ENCODE measurements around the gene LTBP1. TPM values are rescaled to one million over a fixed set of nuclear protein-coding genes. Genes with fewer than 3 reads are reported as not detected.

LTBP1 gene
- total and polyA plus RNA-seq, 10 of the 15 experiments (the other 5 are each of a cell fraction or from before 2014, with no cell fraction given): 0.01 to 0.28 (median 0.12) TPM; not detected in 2

GRCh38 chr2:33034784-33035183, 88.0 kb downstream of the LTBP1 start:
- in situ Hi-C loops (cut with MboI): no loop called here
- intact Hi-C loops (cut with micrococcal nuclease; ENCODE audit: unreplicated experiment): loop anchor here (5.0 kb wide), 1 partner anchor 338 kb away; no protein-coding TSS in a partner anchor
- SMC1A ChIA-PET (ENCODE audit: uncharacterized antibody, unreplicated experiment): interaction anchor here (0.7 to 1.5 kb wide), 5 partner anchors 25 to 1547 kb away, joined by 3 to 4 read pairs (median 3); no protein-coding TSS in a partner anchor
- Histone ChIP-seq H3K9ac (ENCODE audit: control insufficient read depth, insufficient read depth, low read length) (no peak overlapping the region), H3K36me3 (ENCODE audit: control insufficient read depth in 2 of 2, insufficient read depth in 2 of 2, low read length in 1 of 2) (no peaks in the 10 kb centered on the region), H3K79me2 (ENCODE audit: control insufficient read depth, insufficient read depth, low read length) (no peaks in the 10 kb centered on the region), H3K27ac (ENCODE audit: control insufficient read depth, insufficient read depth) (no peak overlapping the region), H3K9me3 (replicated peaks; ENCODE audit: control insufficient read depth, insufficient read depth, low read length) (no peaks in the 10 kb centered on the region), H4K20me1 (ENCODE audit: control insufficient read depth, insufficient read depth) (no peaks in the 10 kb centered on the region), H2AFZ (ENCODE audit: control insufficient read depth, low read depth, low read length) (no peak overlapping the region), H3K4me1 (ENCODE audit: control insufficient read depth, insufficient read depth, low read length) (no peaks in the 10 kb centered on the region), H3K4me2 (ENCODE audit: control insufficient read depth, insufficient read depth) (no peak overlapping the region), H3K4me3 (no peak overlapping the region), H3K27me3 (replicated peaks in 1 of 2; ENCODE audit: control insufficient read depth in 2 of 2, insufficient read depth in 2 of 2, low read length in 1 of 2) (no peaks in the 10 kb centered on the region)
- no TSS peak for BruUV-seq (replicated peaks)
- FAIRE-seq (no peak), DNase-seq (ENCODE audit: low read depth, low spot score) (no peak), ATAC-seq (no peak)
- WGBS (ENCODE audit: insufficient coverage, insufficient replicate concordance, low lambda C conversion rate, missing lambda C conversion rate): 50% methylated on average over 8 of the region's 8 CpGs
- CTCF ChIA-PET: interaction anchor here (1.1 to 2.6 kb wide), 3 partner anchors 8 to 548 kb away, joined by 3 to 8 read pairs (median 6); no protein-coding TSS in a partner anchor
- POLR2A ChIA-PET: interaction anchor here (0.5 to 0.7 kb wide), 2 partner anchors 769 to 781 kb away, joined by 3 to 5 read pairs; no protein-coding TSS in a partner anchor
- RAD21 ChIA-PET (ENCODE audit: unreplicated experiment): interaction anchor here (0.7 to 1.6 kb wide), 2 partner anchors 258 to 548 kb away, joined by 3 to 8 read pairs; no protein-coding TSS in a partner anchor
- TF ChIP-seq, protein P1, sequence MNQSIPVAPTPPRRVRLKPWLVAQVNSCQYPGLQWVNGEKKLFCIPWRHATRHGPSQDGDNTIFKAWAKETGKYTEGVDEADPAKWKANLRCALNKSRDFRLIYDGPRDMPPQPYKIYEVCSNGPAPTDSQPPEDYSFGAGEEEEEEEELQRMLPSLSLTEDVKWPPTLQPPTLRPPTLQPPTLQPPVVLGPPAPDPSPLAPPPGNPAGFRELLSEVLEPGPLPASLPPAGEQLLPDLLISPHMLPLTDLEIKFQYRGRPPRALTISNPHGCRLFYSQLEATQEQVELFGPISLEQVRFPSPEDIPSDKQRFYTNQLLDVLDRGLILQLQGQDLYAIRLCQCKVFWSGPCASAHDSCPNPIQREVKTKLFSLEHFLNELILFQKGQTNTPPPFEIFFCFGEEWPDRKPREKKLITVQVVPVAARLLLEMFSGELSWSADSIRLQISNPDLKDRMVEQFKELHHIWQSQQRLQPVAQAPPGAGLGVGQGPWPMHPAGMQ (IDR thresholded peaks at IDR 0.05; ENCODE audit: borderline replicate concordance): no peak
- TF ChIP-seq RAD21 (IDR thresholded peaks at IDR 0.05; ENCODE audit: insufficient read depth, low read depth, low read length) (peak; percentile 49), RFX5 (IDR thresholded peaks at IDR 0.05; ENCODE audit: low read depth, low read length) (no peak), EGR1 (IDR thresholded peaks at IDR 0.05; ENCODE audit: borderline replicate concordance in 1 of 2, low read depth in 2 of 2, low read length in 2 of 2) (no peak), SMC3 (IDR thresholded peaks at IDR 0.05; ENCODE audit: borderline replicate concordance, low read length) (0 out of 2 replicates have a peak, but pooled peaks have one; percentile 10), GABPA (IDR thresholded peaks at IDR 0.05; ENCODE audit: low read depth) (no peak), LARP7 (IDR thresholded peaks at IDR 0.05) (no peak), NRF1 (conservative IDR thresholded peaks at IDR 0.05; ENCODE audit: low read depth, low read length) (no peak), EP300 (IDR thresholded peaks at IDR 0.05; ENCODE audit: borderline replicate concordance in 1 of 2, control insufficient read depth in 1 of 2, low read depth in 2 of 2, low read length in 2 of 2) (no peak), ESRRA (IDR thresholded peaks at IDR 0.05; ENCODE audit: low read length) (no peak)
- TF ChIP-seq, protein P2, sequence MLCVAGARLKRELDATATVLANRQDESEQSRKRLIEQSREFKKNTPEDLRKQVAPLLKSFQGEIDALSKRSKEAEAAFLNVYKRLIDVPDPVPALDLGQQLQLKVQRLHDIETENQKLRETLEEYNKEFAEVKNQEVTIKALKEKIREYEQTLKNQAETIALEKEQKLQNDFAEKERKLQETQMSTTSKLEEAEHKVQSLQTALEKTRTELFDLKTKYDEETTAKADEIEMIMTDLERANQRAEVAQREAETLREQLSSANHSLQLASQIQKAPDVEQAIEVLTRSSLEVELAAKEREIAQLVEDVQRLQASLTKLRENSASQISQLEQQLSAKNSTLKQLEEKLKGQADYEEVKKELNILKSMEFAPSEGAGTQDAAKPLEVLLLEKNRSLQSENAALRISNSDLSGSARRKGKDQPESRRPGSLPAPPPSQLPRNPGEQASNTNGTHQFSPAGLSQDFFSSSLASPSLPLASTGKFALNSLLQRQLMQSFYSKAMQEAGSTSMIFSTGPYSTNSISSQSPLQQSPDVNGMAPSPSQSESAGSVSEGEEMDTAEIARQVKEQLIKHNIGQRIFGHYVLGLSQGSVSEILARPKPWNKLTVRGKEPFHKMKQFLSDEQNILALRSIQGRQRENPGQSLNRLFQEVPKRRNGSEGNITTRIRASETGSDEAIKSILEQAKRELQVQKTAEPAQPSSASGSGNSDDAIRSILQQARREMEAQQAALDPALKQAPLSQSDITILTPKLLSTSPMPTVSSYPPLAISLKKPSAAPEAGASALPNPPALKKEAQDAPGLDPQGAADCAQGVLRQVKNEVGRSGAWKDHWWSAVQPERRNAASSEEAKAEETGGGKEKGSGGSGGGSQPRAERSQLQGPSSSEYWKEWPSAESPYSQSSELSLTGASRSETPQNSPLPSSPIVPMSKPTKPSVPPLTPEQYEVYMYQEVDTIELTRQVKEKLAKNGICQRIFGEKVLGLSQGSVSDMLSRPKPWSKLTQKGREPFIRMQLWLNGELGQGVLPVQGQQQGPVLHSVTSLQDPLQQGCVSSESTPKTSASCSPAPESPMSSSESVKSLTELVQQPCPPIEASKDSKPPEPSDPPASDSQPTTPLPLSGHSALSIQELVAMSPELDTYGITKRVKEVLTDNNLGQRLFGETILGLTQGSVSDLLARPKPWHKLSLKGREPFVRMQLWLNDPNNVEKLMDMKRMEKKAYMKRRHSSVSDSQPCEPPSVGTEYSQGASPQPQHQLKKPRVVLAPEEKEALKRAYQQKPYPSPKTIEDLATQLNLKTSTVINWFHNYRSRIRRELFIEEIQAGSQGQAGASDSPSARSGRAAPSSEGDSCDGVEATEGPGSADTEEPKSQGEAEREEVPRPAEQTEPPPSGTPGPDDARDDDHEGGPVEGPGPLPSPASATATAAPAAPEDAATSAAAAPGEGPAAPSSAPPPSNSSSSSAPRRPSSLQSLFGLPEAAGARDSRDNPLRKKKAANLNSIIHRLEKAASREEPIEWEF (IDR thresholded peaks at IDR 0.05; ENCODE audit: insufficient replicate concordance, low read depth, low read length): no peak
- TF ChIP-seq, protein P3, sequence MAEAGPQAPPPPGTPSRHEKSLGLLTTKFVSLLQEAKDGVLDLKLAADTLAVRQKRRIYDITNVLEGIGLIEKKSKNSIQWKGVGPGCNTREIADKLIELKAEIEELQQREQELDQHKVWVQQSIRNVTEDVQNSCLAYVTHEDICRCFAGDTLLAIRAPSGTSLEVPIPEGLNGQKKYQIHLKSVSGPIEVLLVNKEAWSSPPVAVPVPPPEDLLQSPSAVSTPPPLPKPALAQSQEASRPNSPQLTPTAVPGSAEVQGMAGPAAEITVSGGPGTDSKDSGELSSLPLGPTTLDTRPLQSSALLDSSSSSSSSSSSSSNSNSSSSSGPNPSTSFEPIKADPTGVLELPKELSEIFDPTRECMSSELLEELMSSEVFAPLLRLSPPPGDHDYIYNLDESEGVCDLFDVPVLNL (IDR thresholded peaks at IDR 0.05; ENCODE audit: low read depth, low read length): no peak
- TF ChIP-seq, protein P4, sequence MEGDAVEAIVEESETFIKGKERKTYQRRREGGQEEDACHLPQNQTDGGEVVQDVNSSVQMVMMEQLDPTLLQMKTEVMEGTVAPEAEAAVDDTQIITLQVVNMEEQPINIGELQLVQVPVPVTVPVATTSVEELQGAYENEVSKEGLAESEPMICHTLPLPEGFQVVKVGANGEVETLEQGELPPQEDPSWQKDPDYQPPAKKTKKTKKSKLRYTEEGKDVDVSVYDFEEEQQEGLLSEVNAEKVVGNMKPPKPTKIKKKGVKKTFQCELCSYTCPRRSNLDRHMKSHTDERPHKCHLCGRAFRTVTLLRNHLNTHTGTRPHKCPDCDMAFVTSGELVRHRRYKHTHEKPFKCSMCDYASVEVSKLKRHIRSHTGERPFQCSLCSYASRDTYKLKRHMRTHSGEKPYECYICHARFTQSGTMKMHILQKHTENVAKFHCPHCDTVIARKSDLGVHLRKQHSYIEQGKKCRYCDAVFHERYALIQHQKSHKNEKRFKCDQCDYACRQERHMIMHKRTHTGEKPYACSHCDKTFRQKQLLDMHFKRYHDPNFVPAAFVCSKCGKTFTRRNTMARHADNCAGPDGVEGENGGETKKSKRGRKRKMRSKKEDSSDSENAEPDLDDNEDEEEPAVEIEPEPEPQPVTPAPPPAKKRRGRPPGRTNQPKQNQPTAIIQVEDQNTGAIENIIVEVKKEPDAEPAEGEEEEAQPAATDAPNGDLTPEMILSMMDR (IDR thresholded peaks at IDR 0.05 in 2 of 3, conservative IDR thresholded peaks at IDR 0.05 in 1 of 3; ENCODE audit: control insufficient read depth in 2 of 3, extremely low read depth in 1 of 3, insufficient read depth in 1 of 3, low read depth in 3 of 3, low read length in 3 of 3): peak in 2 of 3 experiments; percentile 4 to 22; a peak in 1 of 6 replicates

Measured in GM12878 (cell line).